Cardiac muscle cell (in vitro differentiated cells and primary cell): ENCODE measurements around the gene ARNT2. TPM values are rescaled to one million over a fixed set of nuclear protein-coding genes. Genes with fewer than 3 reads are reported as not detected.

Experiments
- DNase-seq, 2 donors: peaks; one replicate each; pipeline versions ENCODE4 v3.0.0 to v3.0.0-alpha.2; 2010 to 2017; ENCODE audit warnings: low read depth in 1 of 2, low spot score in 1 of 2
- H3K27ac ChIP-seq: fragments of 200-600 bp; sonication (generic); 2 replicates; pipeline ENCODE4 v1.5.1; 2016
- H3K27me3 ChIP-seq: fragments of 200-600 bp; sonication (generic); 2 replicates; pipeline ENCODE4 v1.6.0; 2016; ENCODE audit warnings: control low read depth
- H3K36me3 ChIP-seq: fragments of 200-600 bp; sonication (generic); 2 replicates; pipeline ENCODE4 v1.5.1; 2016; ENCODE audit warnings: control low read depth
- H3K4me1 ChIP-seq: fragments of 200-600 bp; sonication (generic); 2 replicates; pipeline ENCODE4 v1.8.1; 2017; ENCODE audit warnings: low read depth, mild to moderate bottlenecking, mixed run types
- H3K4me3 ChIP-seq: fragments of 200-600 bp; sonication (generic); 2 replicates; pipeline ENCODE4 v1.5.1; 2016; ENCODE audit warnings: mild to moderate bottlenecking
- H3K9me3 ChIP-seq: fragments of 200-600 bp; sonication (generic); 2 replicates; pipeline ENCODE4 v1.5.1; 2017; ENCODE audit warnings: low read depth, mild to moderate bottlenecking, control low read depth
- polyA plus RNA-seq: library from polyadenylated mRNA; unstranded; fragments of >200 nt; fragmentation: Nextera tagmentation; extraction: Ambion mirVana; gene quantifications from 2 replicates; pipeline ENCODE4 v1.2.1, GENCODE V29; 2016
- total RNA-seq: library from RNA; depleted of rRNA; stranded (reverse); fragments of >200 nt; gene quantifications from 2 replicates; pipeline ENCODE4 v1.2.3, GENCODE V29; 2016
- TF ChIP-seq, protein P1 (sequence below): IDR thresholded peaks from 2 replicates; pipeline ENCODE4 v1.5.1; 2012; ENCODE audit warnings: low read depth, mild to moderate bottlenecking, low read length

Gene ARNT2
- total and polyA plus RNA-seq, 2 experiments from 2014 or later: 3.8 to 4.4 TPM

DNA sequence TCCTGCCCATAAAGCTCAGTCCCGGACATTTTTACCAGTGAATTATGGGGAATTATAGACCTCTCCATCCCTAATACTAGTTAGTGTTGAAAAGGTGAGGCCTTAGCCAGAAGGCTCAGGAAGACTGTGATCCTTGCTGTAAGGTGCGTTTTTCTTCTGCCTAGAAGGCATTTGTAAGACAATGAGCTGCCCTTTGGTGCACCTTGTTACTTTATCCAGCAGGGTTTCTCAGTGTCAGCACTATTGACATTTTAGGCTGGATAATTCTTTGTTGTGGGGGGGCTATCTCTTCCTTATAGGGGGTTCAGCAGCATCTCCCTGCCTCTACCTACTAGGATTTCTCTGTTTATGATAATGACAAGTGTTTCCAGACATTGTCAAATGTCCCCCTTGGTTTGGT, 182.8 kb downstream of the ARNT2 start:
- no peak for DNase-seq
- Histone ChIP-seq H3K4me3 (no peak overlapping the region), H3K4me1 (no peaks in the 10 kb centered on the region)

GRCh38 chr15:80587816-80588456, 183.8 kb downstream of the ARNT2 start:
- Histone ChIP-seq H3K4me3 (no peak overlapping the region), H3K27ac (no peak overlapping the region), H3K36me3 (no peaks in the 10 kb centered on the region), H3K27me3 (no peaks in the 10 kb centered on the region), H3K9me3 (no peaks in the 10 kb centered on the region), H3K4me1 (no peaks in the 10 kb centered on the region)
- TF ChIP-seq, protein P1, sequence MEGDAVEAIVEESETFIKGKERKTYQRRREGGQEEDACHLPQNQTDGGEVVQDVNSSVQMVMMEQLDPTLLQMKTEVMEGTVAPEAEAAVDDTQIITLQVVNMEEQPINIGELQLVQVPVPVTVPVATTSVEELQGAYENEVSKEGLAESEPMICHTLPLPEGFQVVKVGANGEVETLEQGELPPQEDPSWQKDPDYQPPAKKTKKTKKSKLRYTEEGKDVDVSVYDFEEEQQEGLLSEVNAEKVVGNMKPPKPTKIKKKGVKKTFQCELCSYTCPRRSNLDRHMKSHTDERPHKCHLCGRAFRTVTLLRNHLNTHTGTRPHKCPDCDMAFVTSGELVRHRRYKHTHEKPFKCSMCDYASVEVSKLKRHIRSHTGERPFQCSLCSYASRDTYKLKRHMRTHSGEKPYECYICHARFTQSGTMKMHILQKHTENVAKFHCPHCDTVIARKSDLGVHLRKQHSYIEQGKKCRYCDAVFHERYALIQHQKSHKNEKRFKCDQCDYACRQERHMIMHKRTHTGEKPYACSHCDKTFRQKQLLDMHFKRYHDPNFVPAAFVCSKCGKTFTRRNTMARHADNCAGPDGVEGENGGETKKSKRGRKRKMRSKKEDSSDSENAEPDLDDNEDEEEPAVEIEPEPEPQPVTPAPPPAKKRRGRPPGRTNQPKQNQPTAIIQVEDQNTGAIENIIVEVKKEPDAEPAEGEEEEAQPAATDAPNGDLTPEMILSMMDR: no peak
- peak in 1 of 2 donors; percentile 85 for DNase-seq

More for the DNA sequence above, 182.8 kb downstream of the ARNT2 start:
- no peak overlapping the region for H3K27ac ChIP-seq
- TF ChIP-seq, protein P1: no peak
- H3K36me3 ChIP-seq: no peaks in the 10 kb centered on the region
- H3K27me3 ChIP-seq: no peaks in the 10 kb centered on the region
- H3K9me3 ChIP-seq: no peaks in the 10 kb centered on the region

DNA sequence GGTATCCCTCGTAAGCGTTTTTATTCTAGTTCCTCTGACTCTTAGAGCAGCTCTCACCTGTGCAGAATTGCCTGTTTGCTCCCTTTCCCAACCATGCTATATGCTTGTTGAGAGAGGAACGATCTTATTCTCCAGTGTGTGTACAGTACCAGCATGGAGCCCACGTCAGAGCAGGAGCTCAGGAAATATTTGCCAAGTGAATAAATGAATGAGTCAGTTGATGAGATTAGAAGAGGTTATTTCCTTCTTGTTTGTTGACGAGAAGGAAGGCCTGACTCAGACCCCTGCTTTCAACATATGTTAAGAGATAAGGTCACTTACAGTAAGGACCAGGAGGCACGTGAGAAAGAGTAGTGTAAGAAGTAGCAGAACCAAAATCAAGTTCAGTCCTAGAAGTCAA, 184.6 kb downstream of the ARNT2 start:
- Histone ChIP-seq H3K4me3 (no peak overlapping the region), H3K36me3 (no peaks in the 10 kb centered on the region), H3K4me1 (no peaks in the 10 kb centered on the region), H3K27ac (no peak overlapping the region), H3K27me3 (no peaks in the 10 kb centered on the region), H3K9me3 (no peaks in the 10 kb centered on the region)
- TF ChIP-seq, protein P1: no peak
- DNase-seq: peak in 1 of 2 donors; percentile 96

- Histone ChIP-seq H3K4me1 (no peaks in the 10 kb centered on the region), H3K27ac (no peak overlapping the region), H3K4me3 (no peak overlapping the region), H3K36me3 (no peaks in the 10 kb centered on the region), H3K27me3 (no peaks in the 10 kb centered on the region), H3K9me3 (no peaks in the 10 kb centered on the region)
- DNase-seq: no peak
- TF ChIP-seq, protein P1: no peak
Measured at GRCh38 chr15:80590761-80591355, 186.7 kb downstream of the ARNT2 start.

DNA sequence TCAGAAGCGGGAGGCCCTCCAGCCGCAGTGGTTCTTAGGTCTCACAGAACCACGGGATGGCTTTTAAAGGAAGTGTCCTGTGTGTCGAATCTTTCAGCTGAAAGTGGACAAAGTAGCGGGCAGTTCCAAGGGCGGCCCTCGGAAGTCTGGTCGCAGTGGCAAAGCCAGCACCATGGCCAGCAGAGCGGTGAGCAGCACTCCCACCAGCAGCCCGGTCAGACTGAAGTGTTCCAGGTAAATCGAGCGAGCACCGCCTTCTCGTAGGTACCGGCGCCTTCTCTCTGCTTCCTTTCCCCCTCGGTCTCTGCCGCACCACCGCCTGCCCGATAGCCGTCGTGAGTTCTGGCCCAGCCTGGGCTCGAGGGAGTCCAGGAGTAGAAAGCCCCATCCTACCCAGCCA, 187.3 kb downstream of the ARNT2 start:
- Histone ChIP-seq H3K9me3 (no peaks in the 10 kb centered on the region), H3K27me3 (no peaks in the 10 kb centered on the region), H3K4me1 (no peaks in the 10 kb centered on the region), H3K4me3 (no peak overlapping the region), H3K27ac (no peak overlapping the region), H3K36me3 (no peaks in the 10 kb centered on the region)
- DNase-seq: no peak
- TF ChIP-seq, protein P1: no peak
